LNCAP (cell line): ENCODE measurements around the gene COL5A1.

Source experiments
- CTCF ChIP-seq: fragments of 450-650 bp; IDR thresholded peaks from 2 replicates; pipeline ENCODE4 v1.5.1; 2017; ENCODE audit warnings: mild to moderate bottlenecking

Gene COL5A1

GRCh38 chr9:134634176-134634575 lies 7.4 kb upstream of the COL5A1 start:
- no peak for TF ChIP-seq CTCF

GRCh38 chr9:134634667-134635230 lies 6.9 kb upstream of the COL5A1 start:
- no peak for TF ChIP-seq CTCF

GRCh38 chr9:134635351-134636148 lies 6.1 kb upstream of the COL5A1 start:
- no peak for TF ChIP-seq CTCF

GRCh38 chr9:134636149-134636507 lies 5.5 kb upstream of the COL5A1 start:
- TF ChIP-seq CTCF = no peak

- no peak for TF ChIP-seq CTCF
Observed at GRCh38 chr9:134637241-134637640, 4.4 kb upstream of the COL5A1 start.

- no peak for TF ChIP-seq CTCF
Observed at GRCh38 chr9:134637696-134638501, 3.7 kb upstream of the COL5A1 start.

- TF ChIP-seq CTCF = no peak
Observed at GRCh38 chr9:134638502-134639090, 3.0 kb upstream of the COL5A1 start.
